Measurements from ENCODE around the gene CLVS2. TPM values are rescaled to one million over a fixed set of nuclear protein-coding genes. Genes with fewer than 3 reads are reported as not detected.

Gene CLVS2
- total RNA-seq, 1 donor from 2014 or later: 0.28 TPM

- DNase-seq (ENCODE audit: low spot score): no peak
- Mint-ChIP-seq H3K27ac (ENCODE audit: unreplicated experiment) (no peak overlapping the region), H3K36me3 (ENCODE audit: low read depth, unreplicated experiment) (no peaks in the 10 kb centered on the region), H3K9me3 (ENCODE audit: unreplicated experiment) (no peaks in the 10 kb centered on the region), H3K27me3 (ENCODE audit: unreplicated experiment) (peaks cover 13% of the 10 kb centered on the region), H3K4me3 (ENCODE audit: unreplicated experiment) (peak overlapping the region; percentile 77), H3K4me1 (ENCODE audit: unreplicated experiment) (peaks cover 10% of the 10 kb centered on the region)
- no peak for TF ChIP-seq CTCF (IDR thresholded peaks at IDR 0.05; ENCODE audit: unreplicated experiment)
These were observed 915 bp downstream of the CLVS2 start for GRCh38 chr6:122996794-122997505.

- H3K36me3 Mint-ChIP-seq (ENCODE audit: low read depth, unreplicated experiment): no peaks in the 10 kb centered on the region
- H3K27ac Mint-ChIP-seq (ENCODE audit: unreplicated experiment): no peak overlapping the region
- peaks cover 10% of the 10 kb centered on the region for H3K4me1 Mint-ChIP-seq (ENCODE audit: unreplicated experiment)
- TF ChIP-seq CTCF (IDR thresholded peaks at IDR 0.05; ENCODE audit: unreplicated experiment): no peak
- H3K27me3 Mint-ChIP-seq (ENCODE audit: unreplicated experiment): peaks cover 13% of the 10 kb centered on the region
- no peak for DNase-seq (ENCODE audit: low spot score)
- H3K9me3 Mint-ChIP-seq (ENCODE audit: unreplicated experiment): no peaks in the 10 kb centered on the region
- no peak overlapping the region for H3K4me3 Mint-ChIP-seq (ENCODE audit: unreplicated experiment)
These were observed 1.6 kb downstream of the CLVS2 start for GRCh38 chr6:122997541-122998150.

- TF ChIP-seq CTCF (IDR thresholded peaks at IDR 0.05; ENCODE audit: unreplicated experiment): no peak
- H3K4me1 Mint-ChIP-seq (ENCODE audit: unreplicated experiment): peaks cover 10% of the 10 kb centered on the region
- no peak overlapping the region for H3K27ac Mint-ChIP-seq (ENCODE audit: unreplicated experiment)
- H3K9me3 Mint-ChIP-seq (ENCODE audit: unreplicated experiment): no peaks in the 10 kb centered on the region
- no peaks in the 10 kb centered on the region for H3K36me3 Mint-ChIP-seq (ENCODE audit: low read depth, unreplicated experiment)
- no peak for DNase-seq (ENCODE audit: low spot score)
- peaks cover 13% of the 10 kb centered on the region for H3K27me3 Mint-ChIP-seq (ENCODE audit: unreplicated experiment)
- no peak overlapping the region for H3K4me3 Mint-ChIP-seq (ENCODE audit: unreplicated experiment)
These were observed 2.5 kb downstream of the CLVS2 start for GRCh38 chr6:122998403-122998975.

GRCh38 chr6:123000244-123000770 lies 4.3 kb downstream of the CLVS2 start:
- Mint-ChIP-seq H3K4me3 (ENCODE audit: unreplicated experiment) (no peak overlapping the region), H3K36me3 (ENCODE audit: low read depth, unreplicated experiment) (no peaks in the 10 kb centered on the region), H3K4me1 (ENCODE audit: unreplicated experiment) (peaks cover 10% of the 10 kb centered on the region), H3K27me3 (ENCODE audit: unreplicated experiment) (peaks cover 12% of the 10 kb centered on the region), H3K9me3 (ENCODE audit: unreplicated experiment) (no peaks in the 10 kb centered on the region), H3K27ac (ENCODE audit: unreplicated experiment) (no peak overlapping the region)
- DNase-seq (ENCODE audit: low spot score): no peak
- TF ChIP-seq CTCF (IDR thresholded peaks at IDR 0.05; ENCODE audit: unreplicated experiment): no peak

GRCh38 chr6:123001540-123001939 lies 5.5 kb downstream of the CLVS2 start:
- Mint-ChIP-seq H3K27ac (ENCODE audit: unreplicated experiment) (no peak overlapping the region), H3K36me3 (ENCODE audit: low read depth, unreplicated experiment) (no peaks in the 10 kb centered on the region), H3K9me3 (ENCODE audit: unreplicated experiment) (no peaks in the 10 kb centered on the region), H3K4me1 (ENCODE audit: unreplicated experiment) (peaks cover 5% of the 10 kb centered on the region), H3K27me3 (ENCODE audit: unreplicated experiment) (peaks cover 7% of the 10 kb centered on the region), H3K4me3 (ENCODE audit: unreplicated experiment) (no peak overlapping the region)
- DNase-seq (ENCODE audit: low spot score): no peak
- no peak for TF ChIP-seq CTCF (IDR thresholded peaks at IDR 0.05; ENCODE audit: unreplicated experiment)
